Measurements from ENCODE around the gene TIMM23B.
A peak's percentile ranks its signal among the peaks of the same experiment; 100 is the strongest.
"Not testable (repeated sequence)": the region's sequence is repeated elsewhere in the genome, so short reads cannot be mapped to it uniquely, and the experiment has no call there.

TIMM23B gene, protein sequence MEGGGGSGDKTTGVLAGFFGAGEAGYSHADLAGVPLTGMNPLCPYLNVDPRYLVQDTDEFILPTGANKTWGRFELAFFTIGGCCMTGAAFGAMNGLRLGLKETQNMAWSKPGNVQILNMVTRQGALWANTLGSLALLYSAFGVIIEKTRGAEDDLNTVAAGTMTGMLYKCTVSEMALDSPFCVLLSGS

DNA sequence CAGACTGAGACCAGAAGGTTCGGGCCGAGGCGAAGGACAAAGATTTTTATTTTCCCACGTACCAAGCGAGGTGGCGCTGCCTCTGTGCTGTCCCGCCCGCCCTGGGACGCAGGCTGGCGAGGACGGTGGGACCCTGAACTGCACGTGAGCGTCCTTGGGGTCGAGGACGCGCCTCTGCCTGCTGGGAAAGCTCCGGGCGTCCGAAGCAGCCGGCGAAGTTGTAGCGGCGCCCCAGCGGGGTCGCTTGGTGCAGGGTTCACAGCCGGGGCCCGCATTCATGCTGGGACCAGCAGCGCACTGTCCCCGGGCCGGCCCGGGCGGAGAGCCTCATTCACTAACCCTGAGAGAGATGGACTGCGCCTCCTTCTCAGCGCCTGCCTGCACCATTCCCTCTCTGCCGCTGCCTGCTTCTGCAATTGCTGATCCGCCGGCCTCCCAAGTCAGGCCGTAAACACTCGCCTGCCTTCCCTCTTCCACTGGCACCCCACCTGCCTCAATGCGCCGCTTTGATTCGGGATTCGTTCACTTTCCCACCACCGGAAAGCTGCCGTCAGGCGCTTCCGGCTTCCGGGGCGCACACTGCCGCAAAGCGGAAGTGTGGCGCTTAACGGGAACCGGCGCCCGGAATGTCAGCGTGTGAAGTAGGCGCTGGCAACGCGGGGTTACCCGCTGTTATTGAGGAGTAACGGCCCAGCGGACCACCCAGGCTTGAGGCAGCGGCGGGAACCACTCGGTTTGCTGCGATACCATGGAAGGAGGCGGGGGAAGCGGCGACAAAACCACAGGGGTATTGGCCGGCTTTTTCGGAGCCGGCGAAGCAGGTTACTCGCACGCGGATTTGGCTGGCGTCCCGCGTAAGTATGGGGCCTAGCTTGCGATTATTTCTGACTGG is at the start of gene TIMM23B, which contains the start of gene PARG:
Gene TIMM23B, plus strand, starts transcription at position 607 of the 892 bp plus-strand sequence. Its CDS starts 142 bp downstream, at position 749.
Gene PARG, minus strand, starts transcription at position 581 of the 892 bp plus-strand sequence. Its CDS starts 302 bp downstream, at position 279.
- DNase-seq, result peak; percentile 72 to 73

DNA sequence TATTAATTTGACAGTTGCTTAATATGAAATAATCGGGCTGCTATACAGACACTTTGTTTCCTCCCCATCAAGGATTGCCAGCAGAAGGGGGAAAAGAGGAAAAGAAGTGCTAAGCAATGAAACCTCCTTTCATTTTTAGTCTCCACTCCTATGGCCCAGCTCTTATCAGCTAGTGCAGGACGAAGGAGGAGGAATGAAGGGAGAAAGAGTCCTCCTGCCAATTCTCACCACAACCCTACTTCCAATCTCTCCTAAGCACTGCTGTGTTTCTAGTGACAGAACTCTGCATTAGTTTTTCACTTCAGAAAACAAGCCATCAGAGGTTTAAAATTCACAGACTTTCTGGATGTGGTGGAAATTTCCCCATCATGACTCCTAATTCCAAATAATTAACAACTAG is 41.9 kb upstream of the TIMM23B start:
- DNase-seq, result not testable (repeated sequence)

DNA sequence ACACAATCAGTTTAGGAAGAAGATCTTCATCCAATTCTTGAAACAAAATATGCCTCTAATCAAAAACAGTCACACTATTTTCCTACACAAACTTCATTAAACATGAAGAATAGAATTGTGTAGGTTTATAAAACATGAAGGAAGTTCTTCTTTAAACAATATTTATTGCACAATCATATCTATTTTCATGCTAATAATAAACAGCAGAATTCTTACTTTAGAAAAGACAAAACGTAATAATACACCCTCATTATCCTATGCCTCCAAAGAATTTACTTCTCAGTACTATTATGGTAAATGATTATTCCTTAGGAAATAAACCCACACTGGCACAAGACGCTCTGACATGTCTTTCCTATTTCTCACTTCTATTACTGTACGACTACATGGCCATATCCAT is 41.4 kb upstream of the TIMM23B start:
- not testable (repeated sequence) for DNase-seq

DNA sequence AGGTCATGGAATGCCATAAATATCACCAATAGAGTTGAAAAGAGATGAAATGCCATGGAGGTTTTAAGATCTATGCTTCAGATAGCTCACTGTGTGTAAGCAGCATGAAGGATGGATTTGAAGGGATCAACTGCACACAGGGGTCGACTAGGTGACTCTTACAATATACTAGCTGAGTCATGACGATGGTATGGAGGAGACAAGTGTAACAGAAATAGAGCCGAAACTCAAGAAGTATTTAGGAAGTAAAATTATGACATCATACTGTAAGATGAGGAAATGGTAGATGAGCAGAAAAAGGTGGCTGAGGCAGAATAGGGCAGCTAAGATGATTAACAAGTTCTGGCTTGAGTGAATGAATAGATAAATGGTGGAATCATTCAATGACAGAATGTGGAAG is 38.0 kb upstream of the TIMM23B start:
- DNase-seq, result not testable (repeated sequence)

DNA sequence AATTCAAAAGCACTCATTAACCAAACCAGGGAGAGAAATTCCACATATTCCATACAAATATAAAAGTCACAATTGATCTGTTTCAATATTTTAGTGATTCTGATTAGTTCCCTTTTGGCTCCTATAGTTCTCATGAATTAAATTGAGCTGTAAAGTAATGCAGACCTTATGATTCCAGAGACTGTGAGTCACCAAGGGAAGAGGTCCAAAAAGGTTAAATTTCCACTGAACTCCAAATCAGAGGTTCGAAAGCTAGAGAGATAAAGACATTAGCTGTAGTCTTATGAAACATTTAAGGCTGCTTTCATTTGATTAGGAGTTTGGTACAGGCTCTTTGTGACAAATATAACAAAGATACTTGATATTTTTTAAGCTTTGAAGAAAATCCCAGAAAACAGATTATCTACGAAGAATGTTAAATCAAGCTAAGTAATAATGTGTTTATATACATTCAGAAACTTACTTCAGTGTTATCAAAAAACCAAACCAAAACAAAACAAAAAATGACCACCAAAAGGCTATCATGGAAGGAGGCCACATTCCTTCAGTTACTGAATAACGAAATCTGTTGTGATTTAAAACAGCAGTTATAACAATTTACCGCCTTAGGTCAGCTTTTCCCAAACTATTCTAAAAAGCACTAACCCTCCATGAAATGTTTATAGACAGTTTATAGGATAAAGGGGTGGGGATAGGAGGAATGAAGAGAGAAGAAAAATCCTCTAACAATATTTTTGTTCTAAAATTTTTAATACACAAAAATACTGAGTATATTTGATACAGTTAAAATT is 33.4 kb upstream of the TIMM23B start:
- DNase-seq, result not testable (repeated sequence)

DNA sequence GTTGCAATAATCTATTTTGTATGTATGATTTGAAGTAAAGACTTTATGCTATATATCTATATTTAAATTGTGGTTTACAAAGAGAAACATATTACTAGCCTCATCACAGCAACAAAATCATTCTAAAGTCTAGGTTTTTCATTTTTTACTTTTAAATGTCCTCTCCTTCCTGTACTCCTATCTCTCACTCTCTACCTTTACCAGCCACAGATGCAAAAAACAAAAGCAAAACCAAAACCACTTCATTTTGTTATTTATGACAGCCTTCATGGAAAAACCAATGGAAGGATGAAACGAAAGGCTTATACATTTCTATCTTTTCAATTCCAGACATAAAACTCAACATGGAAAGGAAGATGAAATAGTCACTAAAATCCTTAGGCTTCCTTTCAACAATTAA is 31.6 kb upstream of the TIMM23B start:
- DNase-seq, result not testable (repeated sequence)

DNA sequence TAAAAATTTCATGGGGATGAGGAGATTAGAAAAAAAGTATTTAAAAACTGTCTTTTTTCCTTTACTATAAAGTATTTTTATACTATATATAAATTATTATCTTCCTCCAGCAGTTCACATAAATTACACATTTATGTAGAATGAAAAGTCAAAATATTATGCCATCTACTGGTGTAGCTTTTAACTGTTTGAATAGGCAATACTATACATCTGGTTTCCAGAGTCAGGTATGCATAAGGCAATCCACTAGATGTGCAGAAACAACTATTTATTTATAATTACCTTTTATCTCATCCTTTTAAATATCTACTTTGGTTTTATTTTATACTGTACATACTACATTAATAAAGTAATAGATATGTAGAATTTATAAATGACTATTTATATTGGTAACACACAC is 25.4 kb upstream of the TIMM23B start:
- not testable (repeated sequence) for DNase-seq

DNA sequence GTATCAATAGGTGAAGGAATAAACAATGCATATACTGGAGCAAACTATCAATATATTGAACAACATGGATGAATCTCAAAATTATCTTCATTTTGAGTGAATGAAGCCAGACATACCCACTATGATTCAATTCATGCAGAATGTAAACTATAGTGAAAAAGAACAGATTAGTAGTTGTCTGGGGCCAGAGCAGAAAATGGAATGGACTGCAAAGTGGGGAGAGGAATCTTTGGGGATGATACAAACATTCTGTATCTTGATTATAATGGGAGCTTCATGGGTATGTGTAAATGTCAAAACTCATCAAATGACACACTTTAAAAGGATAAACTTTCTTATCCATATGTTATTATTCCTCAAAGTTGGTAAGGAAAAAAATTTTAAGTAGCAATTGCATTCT is 23.9 kb upstream of the TIMM23B start:
- not testable (repeated sequence) for DNase-seq

DNA sequence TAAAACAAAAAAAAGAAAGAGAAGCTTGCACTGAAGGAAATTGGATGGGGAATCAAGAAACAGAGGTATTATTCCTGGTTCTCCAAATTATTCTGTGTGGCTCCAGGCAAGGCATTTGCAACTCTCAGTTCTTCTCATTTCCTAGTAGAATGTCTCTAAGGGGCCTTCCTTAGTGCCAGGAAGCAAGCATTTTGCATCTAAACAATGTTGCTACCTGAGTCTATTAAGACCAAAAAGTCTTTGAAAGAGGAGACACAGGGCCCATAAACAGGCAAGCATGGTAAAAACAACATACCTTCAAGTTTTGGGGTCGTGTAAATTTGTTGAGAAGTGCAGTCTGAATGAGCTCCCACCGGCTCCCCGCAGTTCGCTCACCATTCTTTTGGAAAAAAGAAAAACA is 19.8 kb upstream of the TIMM23B start:
- DNase-seq, result not testable (repeated sequence)

DNA sequence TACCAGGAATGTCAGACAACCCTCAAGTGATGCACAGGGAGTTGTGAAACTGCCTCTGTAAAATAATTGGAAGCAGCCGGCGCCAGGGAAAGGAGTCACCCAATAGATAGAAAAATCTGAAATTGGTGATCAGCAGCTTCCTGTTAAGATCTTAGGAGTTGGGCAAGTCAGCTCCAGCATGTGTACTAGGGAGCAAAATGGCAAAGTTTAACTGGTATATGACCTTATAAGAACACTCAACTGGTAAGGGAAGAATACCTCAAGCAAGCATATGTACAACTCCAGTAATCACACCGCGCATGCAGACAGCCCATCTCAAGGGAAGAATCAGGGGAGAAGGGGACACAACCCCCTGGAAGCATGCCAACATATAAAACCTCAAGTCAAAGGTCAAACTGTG is 18.3 kb upstream of the TIMM23B start:
- not testable (repeated sequence) for DNase-seq

DNA sequence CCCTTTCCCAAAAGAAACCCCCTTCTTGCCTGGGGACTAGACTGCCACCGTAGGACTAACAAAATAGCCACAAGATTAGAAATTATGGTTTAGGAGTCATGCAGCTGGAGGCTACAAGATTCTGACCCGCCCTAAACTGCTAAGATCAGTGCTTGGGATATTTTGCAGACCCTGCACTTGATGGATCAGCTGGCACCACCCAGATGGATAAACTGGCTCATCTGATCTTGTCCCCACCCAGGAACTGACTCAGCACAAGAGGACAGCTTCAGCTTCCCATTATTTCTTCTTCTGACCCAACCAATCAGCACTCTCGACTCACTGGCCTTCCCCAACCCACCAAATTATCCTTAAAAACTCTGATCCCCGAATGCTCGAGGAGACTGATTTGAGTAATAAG is 10.6 kb upstream of the TIMM23B start:
- not testable (repeated sequence) for DNase-seq

DNA sequence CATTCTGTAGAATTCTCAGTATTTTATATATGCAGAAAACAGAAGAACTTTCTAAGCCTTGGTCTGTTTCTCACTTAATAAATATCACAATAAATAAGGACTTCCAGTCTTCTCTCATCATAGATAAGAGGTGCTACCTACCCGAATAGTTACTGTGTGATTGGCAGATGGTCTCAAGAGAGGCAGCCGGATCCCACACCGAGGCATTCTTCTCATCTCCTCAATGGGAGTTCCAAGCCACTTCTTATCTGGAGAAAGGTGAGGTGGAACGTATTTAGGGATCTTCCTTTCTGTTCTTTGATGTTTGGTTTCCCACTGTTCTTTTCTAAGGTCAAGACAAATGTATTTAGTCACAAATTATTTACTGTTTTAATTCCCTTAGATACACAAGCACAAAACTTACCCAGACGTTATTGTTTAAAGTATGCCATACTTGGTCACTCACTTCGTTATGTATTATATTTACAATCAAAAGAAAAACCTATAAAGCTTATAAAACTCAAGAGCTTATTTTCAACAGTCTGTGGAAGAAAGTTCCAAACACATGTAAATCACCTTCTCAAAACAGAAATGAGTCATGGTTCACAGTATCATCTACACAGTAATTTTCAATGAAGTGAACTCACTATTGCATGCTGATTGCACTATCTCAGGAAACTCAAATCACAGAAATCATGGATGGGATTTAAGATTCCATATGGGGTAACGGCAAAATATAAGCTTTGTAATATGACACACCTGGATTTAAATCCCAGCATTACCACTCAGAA is 9.7 kb upstream of the TIMM23B start:
- DNase-seq, result not testable (repeated sequence)

DNA sequence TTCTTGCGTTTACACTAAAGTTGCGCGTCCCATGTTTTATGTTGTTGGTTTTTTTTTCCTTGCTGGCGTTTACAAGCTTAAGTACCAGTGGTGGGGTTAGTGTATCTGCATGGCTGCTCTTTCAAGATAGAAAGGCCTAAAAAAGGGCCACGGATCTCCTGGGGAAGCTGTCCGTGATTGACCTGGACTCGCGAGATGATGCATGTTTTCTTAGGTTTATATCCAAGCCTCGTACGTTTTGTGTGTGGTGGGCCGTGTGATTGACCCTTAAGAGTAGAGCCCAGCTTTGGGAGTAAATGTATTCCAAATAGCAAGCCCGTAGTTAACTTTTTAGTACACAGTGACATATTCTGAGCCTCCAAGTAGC is 469 bp downstream of the TIMM23B start:
- DNase-seq, result not testable (repeated sequence)

DNA sequence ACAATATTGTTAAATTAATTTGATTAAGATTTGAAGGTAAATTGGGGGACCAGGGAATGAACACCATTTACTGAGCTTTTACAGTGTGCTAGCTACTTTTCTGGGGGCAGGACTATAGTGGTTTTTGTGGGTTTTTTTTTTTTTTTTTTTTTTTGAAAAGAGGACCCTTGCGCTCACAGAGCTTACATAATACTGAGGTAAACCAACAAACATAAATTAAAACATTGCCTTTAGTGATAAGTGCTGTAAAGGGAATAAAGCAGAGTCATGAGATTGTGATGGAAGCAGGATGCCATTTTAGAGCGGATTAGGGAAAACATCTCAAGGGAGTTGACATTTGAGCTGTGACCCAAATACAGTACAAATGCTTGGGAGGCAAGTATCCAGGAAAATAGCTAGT is 1.8 kb downstream of the TIMM23B start:
- DNase-seq, result not testable (repeated sequence)

DNA sequence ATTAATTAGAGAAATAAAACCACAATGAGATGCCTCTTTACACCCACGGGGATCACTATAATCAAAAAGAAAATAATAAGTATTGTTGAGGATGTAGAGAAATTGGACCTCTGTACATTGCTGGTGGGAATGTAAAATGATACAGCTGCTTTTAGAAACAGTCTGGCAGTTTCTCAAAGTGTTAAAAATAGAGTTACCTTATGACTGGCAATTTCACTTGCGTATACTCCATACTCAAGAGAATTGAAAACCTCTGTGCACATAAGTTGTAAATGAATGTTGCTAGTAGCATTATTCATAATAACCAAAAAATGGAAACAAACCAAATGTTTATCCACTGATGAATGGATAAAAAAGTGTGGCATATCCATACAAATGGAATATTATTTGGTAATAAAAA is 6.3 kb downstream of the TIMM23B start:
- not testable (repeated sequence) for DNase-seq

DNA sequence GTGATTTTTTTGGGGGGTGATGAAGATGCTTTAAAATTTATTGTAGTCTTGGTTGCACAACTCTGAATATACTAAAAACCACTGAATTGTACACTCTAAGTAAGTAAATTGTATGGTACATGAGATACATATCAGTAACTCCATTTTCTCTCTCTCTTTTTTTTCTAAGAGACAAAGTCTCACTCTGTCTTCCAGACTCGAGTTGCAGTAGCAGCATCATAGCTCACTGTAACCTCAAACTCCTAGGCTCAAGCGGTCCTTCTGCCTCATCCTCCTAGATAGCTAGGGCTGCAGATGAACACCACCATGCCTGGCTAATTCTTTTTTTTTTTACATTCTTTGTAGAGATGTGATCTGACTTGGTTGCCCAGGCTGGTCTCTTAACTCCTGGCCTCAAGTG is 6.9 kb downstream of the TIMM23B start:
- not testable (repeated sequence) for DNase-seq

DNA sequence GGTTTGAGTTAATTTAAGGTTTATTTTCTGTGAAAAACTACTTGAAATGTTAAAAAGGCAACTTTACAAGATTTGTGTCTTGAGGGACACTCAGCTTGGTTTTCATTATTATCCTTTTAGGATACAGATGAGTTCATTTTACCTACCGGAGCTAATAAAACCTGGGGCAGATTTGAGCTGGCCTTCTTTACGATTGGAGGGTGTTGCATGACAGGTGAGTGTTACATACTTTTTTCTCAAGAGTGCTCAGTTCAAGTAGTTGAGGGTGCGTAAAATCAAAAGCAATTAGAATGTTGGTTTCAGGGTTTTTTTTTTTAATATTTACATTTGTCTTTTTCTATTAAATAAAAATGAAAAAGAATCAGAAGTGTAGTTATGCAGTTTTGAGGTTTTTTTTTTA is 10.2 kb downstream of the TIMM23B start:
- DNase-seq, result not testable (repeated sequence)

DNA sequence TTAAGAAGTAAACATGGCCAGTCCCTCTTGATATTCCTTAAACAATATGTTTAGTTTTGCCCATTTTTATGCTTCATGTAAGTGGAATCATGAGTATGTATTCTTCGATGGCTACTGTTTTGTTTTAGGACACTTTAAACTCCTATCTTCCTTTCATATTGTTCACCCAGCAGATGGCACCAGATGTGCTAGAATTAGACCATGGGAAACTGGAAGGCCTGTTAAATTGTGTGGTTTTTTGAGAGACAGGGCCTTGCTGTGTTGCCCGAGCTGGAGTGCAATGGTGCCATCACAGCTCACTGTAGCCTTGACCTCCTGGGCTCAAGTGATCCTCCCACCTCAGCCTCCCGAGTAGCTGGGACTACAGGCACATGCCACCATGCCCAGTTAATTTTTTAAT is 11.3 kb downstream of the TIMM23B start:
- not testable (repeated sequence) for DNase-seq

DNA sequence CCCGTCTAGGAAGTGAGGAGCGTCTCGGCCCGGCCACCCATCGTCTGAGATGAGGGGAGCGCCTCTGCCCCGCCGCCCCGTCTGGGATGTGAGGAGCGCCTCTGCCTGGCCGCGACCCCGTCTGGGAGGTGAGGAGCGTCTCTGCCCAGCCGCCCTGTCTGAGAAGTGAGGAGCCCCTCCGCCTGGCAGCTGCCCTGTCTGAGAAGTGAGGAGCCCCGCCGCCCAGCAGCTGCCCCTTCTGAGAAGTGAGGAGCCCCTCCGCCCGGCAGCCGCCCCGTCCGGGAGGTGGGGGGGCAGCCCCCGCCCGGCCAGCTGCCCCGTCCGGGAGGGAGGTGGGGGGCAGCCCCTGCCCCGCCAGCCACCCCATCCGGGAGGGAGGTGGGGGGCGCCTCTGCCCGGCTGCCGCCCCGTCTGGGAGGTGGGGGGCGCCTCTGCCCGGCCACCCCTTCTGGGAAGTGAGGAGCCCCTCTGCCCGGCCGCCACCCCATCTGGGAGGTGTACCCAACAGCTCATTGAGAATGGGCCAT is 28.5 kb downstream of the TIMM23B start:
- DNase-seq, result not testable (repeated sequence)

DNA sequence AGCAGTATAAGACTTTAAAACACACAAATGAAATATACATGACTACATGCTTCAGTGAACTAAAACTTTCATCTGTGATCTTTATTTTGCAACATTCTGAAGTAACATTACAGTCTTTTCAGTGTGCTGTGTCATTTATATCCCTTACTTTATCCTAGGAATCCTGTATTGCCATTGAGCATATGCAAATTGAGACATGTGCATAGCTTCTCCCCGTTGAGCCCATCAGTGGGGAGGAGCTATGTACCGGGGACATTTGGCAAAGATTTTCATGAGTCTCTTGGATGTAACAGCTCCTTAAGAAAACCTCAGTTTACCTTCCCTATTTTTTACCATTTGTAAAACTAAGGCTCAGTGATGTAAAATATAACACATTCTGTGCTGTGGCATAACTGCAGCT is 29.6 kb downstream of the TIMM23B start:
- not testable (repeated sequence) for DNase-seq

DNA sequence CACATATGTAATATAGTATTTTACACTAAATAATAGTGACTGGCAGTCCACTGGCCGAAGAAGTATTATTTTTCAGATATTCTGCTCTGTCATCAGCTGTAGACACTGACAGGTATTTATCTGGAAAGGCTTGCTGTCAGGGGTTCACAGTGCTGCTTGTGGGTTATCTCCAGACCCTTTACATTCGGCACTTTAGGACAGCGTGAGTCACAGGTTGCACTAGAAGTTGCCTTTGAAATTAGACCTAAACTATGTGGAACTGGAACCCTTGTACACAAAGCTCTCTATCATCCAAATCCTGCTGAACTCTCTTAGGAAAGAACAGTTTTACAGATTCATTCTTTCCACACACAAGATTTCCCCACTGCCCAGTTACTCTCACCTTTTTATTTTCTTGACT is 30.2 kb downstream of the TIMM23B start:
- DNase-seq, result not testable (repeated sequence)

DNA sequence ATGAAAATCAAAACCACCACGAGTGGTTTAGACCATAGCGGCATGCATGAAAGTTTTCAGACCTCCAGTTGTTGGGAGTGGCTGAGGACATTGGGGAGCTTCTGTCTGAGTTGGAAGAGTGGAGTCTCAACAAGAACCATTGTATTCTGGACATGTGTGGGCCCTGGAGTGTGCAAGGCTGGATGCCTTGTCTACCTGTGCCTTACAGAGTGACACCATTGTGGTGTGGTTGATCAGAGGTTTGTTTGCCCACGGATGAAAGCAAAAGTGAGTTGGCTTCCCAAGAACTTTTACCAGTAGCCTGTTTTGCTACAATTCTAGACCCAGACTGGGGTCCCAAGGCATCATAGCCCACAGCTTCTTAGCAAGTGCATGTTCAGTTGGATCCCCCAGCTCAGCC is 35.9 kb downstream of the TIMM23B start:
- not testable (repeated sequence) for DNase-seq
